ENCODE data around the gene ACSL6. TPM values are rescaled to one million over a fixed set of nuclear protein-coding genes. Genes with fewer than 3 reads are reported as not detected.

The ACSL6 gene
- total RNA-seq, 1 donor from 2014 or later, result not detected

DNA sequence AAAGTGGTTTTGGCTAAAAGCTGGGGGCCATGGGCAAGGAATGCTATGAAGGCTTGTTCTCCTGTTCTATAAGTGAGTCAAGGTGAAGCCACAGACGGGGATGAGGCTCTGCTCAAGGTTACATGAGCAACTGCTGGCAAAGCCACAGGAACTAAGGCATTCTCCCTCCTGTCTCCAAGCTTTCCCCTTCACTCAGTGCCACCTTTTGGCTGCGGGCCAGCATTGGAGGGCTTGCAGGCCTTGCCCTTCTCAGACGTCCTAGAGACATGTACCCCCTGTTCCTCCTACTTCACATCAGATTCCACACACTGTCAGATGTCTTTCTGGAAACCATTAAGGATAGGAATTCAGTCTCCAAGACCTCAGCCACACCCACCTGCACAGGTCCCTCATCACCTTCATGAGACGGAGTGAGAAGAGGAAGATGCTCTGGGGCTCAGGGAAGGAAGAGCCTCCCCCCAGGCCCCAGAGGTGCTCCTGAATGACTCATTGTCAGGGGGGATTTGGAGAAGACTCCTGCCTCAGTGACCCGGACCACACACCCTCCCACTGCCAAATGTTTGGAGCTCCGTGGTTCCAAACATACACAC is 45.5 kb downstream of the ACSL6 start:
- H2AFZ ChIP-seq (replicated peaks), result no peak overlapping the region
- H3F3A ChIP-seq (ENCODE audit: low read depth), result no peaks in the 10 kb centered on the region
- H3K9me3 Mint-ChIP-seq, result no peaks in the 10 kb centered on the region
- no peak overlapping the region for H3K4me3 Mint-ChIP-seq
- H3K9me3 ChIP-seq (ENCODE audit: low read depth), result no peaks in the 10 kb centered on the region
- no peak overlapping the region for H3K9ac ChIP-seq
- H3K4me1 Mint-ChIP-seq, result peaks cover under 1% of the 10 kb centered on the region
- DNase-seq (ENCODE audit: low spot score), result no peak
- H3K27me3 Mint-ChIP-seq (ENCODE audit: insufficient read depth, low read depth), result peaks cover 6% of the 10 kb centered on the region
- TF ChIP-seq, protein P1, sequence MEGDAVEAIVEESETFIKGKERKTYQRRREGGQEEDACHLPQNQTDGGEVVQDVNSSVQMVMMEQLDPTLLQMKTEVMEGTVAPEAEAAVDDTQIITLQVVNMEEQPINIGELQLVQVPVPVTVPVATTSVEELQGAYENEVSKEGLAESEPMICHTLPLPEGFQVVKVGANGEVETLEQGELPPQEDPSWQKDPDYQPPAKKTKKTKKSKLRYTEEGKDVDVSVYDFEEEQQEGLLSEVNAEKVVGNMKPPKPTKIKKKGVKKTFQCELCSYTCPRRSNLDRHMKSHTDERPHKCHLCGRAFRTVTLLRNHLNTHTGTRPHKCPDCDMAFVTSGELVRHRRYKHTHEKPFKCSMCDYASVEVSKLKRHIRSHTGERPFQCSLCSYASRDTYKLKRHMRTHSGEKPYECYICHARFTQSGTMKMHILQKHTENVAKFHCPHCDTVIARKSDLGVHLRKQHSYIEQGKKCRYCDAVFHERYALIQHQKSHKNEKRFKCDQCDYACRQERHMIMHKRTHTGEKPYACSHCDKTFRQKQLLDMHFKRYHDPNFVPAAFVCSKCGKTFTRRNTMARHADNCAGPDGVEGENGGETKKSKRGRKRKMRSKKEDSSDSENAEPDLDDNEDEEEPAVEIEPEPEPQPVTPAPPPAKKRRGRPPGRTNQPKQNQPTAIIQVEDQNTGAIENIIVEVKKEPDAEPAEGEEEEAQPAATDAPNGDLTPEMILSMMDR (IDR thresholded peaks at IDR 0.05), result no peak
- TF ChIP-seq EZH2 (IDR thresholded peaks at IDR 0.05) (no peak), EZH2phosphoT487 (IDR thresholded peaks at IDR 0.05) (no peak)
- H3K27ac ChIP-seq, result no peak overlapping the region
- H3K27ac Mint-ChIP-seq, result no peak overlapping the region
- no peaks in the 10 kb centered on the region for H3K79me2 ChIP-seq (ENCODE audit: low read depth)
- H3K36me3 ChIP-seq, result no peaks in the 10 kb centered on the region
- no peaks in the 10 kb centered on the region for H3K27me3 ChIP-seq
- no peak overlapping the region for H3K4me2 ChIP-seq
- H3K36me3 Mint-ChIP-seq, result no peaks in the 10 kb centered on the region
- H3K4me3 ChIP-seq, result no peak overlapping the region
- no peaks in the 10 kb centered on the region for H3K4me1 ChIP-seq
- H4K20me1 ChIP-seq (ENCODE audit: low read depth), result no peaks in the 10 kb centered on the region

DNA sequence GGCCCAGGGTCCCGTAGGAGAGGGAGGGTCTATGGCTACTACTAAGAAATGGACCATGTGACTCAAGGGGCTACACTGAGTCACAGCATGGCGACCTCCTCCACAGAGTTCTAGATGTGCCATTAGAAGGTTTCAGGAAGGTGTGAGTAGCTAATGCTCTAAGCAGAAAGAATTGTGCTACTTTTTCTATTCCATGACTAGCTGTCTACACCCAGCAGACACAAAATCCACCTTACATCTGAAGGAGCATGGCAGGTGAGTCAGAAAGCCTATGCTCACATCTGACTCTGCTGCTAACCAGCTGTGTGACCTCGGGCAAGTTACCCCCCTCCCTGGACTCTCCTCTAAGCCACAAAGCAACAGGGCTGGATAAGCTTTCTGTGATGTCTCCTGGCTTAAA is 51.6 kb downstream of the ACSL6 start:
- H3K27me3 Mint-ChIP-seq (ENCODE audit: insufficient read depth, low read depth), result peaks cover 3% of the 10 kb centered on the region
- Histone ChIP-seq H3K4me1 (no peaks in the 10 kb centered on the region), H3F3A (ENCODE audit: low read depth) (no peaks in the 10 kb centered on the region), H3K4me3 (no peak overlapping the region), H3K4me2 (no peak overlapping the region), H3K79me2 (ENCODE audit: low read depth) (no peaks in the 10 kb centered on the region), H3K9ac (no peak overlapping the region), H3K36me3 (no peaks in the 10 kb centered on the region), H4K20me1 (ENCODE audit: low read depth) (no peaks in the 10 kb centered on the region), H3K27ac (no peak overlapping the region), H3K9me3 (ENCODE audit: low read depth) (no peaks in the 10 kb centered on the region), H3K27me3 (no peaks in the 10 kb centered on the region), H2AFZ (replicated peaks) (no peak overlapping the region)
- peaks cover 39% of the 10 kb centered on the region for H3K4me1 Mint-ChIP-seq
- TF ChIP-seq, protein P1 (IDR thresholded peaks at IDR 0.05), result no peak
- TF ChIP-seq EZH2 (IDR thresholded peaks at IDR 0.05), result no peak
- TF ChIP-seq EZH2phosphoT487 (IDR thresholded peaks at IDR 0.05), result no peak
- DNase-seq (ENCODE audit: low spot score), result no peak
- H3K9me3 Mint-ChIP-seq, result no peaks in the 10 kb centered on the region
- H3K27ac Mint-ChIP-seq, result peak overlapping the region; percentile 71
- H3K36me3 Mint-ChIP-seq, result no peaks in the 10 kb centered on the region
- H3K4me3 Mint-ChIP-seq, result no peak overlapping the region

DNA sequence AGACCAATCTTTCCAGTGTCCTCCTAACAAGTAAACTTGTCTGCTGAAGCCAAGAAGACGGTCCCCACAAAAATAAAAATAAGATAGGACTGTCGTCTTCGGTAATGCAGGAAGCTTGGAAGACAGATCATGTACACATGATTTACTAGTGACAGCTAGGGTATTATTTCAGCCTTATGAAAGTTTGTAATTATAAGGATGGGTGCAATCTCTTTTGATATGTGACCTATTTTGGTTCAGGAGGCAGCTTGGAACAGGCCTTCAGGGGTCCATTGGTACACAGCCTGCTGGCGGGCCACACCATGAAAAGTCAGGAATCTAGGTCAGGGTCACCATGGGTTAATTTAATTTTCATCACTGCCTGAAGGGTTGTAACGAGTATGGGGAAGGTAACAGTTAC is 52.3 kb downstream of the ACSL6 start:
- Histone ChIP-seq H3K27me3 (no peaks in the 10 kb centered on the region), H3K4me3 (no peak overlapping the region), H3K36me3 (no peaks in the 10 kb centered on the region), H3K9me3 (ENCODE audit: low read depth) (no peaks in the 10 kb centered on the region), H3K27ac (no peak overlapping the region), H3K79me2 (ENCODE audit: low read depth) (no peaks in the 10 kb centered on the region), H3K4me1 (no peaks in the 10 kb centered on the region), H2AFZ (replicated peaks) (no peak overlapping the region), H3K4me2 (no peak overlapping the region), H3K9ac (no peak overlapping the region), H4K20me1 (ENCODE audit: low read depth) (no peaks in the 10 kb centered on the region), H3F3A (ENCODE audit: low read depth) (no peaks in the 10 kb centered on the region)
- DNase-seq (ENCODE audit: low spot score), result no peak
- peak overlapping the region; percentile 71 for H3K27ac Mint-ChIP-seq
- peaks cover 3% of the 10 kb centered on the region for H3K27me3 Mint-ChIP-seq (ENCODE audit: insufficient read depth, low read depth)
- H3K4me3 Mint-ChIP-seq, result no peak overlapping the region
- no peaks in the 10 kb centered on the region for H3K36me3 Mint-ChIP-seq
- H3K4me1 Mint-ChIP-seq, result peaks cover 39% of the 10 kb centered on the region
- TF ChIP-seq, protein P1 (IDR thresholded peaks at IDR 0.05), result no peak
- no peak for TF ChIP-seq EZH2phosphoT487 (IDR thresholded peaks at IDR 0.05)
- TF ChIP-seq EZH2 (IDR thresholded peaks at IDR 0.05), result no peak
- no peaks in the 10 kb centered on the region for H3K9me3 Mint-ChIP-seq

Measured in neural progenitor cell (in vitro differentiated cells).